GM18951 (cell line): ENCODE results near the gene PTAR1.
"Not testable (repeated sequence)": the region's sequence is repeated elsewhere in the genome, so short reads cannot be mapped to it uniquely, and the experiment has no call there.

ENCODE experiments used
- POLR2A ChIP-seq: IDR thresholded peaks from 4 replicates; pipeline ENCODE4 v1.6.1; 2011; ENCODE audit warnings: mild to moderate bottlenecking; ENCODE audit not compliant: insufficient read length, insufficient read depth; ENCODE audit errors: extremely low read depth
- in situ Hi-C: fragments of 300-500 bp; cut with MboI; formaldehyde crosslinking; loops from one replicate; pipeline ENCODE4 v1.12.0; 2022; ENCODE audit warnings: low sequenced_read_pairs, mixed read lengths, inconsistent platforms; ENCODE audit not compliant: unreplicated experiment

Gene PTAR1, protein sequence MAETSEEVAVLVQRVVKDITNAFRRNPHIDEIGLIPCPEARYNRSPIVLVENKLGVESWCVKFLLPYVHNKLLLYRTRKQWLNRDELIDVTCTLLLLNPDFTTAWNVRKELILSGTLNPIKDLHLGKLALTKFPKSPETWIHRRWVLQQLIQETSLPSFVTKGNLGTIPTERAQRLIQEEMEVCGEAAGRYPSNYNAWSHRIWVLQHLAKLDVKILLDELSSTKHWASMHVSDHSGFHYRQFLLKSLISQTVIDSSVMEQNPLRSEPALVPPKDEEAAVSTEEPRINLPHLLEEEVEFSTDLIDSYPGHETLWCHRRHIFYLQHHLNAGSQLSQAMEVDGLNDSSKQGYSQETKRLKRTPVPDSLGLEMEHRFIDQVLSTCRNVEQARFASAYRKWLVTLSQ

DNA sequence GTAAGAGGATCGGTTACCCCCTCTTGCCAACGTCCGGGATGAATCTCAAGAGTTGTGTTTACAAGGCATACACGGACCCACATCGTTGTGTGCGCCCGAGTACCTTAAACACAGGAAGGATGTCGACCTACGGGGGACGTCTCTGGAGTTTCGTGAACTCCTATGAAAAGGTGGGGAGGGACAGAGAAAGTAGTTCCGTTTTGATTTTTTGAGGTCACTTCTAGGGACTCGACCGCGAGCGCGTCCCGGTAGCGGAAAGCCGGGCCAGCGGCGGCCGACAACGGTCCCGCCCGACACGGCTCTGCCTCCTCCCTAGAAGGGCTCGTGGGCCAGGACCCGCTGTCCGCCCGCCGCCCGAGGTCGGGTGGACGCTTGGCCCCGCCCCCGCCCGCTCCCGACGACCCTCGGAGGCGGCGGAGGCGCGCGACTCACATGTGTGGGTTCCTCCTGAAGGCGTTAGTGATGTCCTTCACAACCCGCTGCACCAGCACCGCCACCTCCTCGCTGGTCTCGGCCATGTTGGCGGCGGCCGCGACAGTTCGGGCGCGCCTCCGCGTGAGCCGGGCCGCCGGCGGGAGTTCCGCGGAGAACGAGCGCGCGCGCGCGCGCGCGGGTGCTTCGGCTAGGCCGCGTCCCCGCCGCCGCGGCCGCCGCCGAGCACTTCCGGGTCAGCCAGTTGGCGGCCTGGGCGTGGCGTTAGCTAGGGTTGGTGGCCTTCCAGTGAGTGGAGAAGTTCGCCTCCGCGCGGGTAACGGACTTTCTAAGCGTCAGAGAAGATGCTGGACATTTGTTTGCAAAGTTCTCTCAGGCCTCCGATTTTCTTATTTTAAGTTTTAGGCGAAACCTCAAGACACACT is at the start of gene PTAR1:
TSS of gene PTAR1 (minus strand) at position 591 of the 857 bp plus-strand sequence. CDS start at position 518, 73 bp downstream.
- in situ Hi-C loops = no loop called here
- peak; percentile 96 for TF ChIP-seq POLR2A

DNA sequence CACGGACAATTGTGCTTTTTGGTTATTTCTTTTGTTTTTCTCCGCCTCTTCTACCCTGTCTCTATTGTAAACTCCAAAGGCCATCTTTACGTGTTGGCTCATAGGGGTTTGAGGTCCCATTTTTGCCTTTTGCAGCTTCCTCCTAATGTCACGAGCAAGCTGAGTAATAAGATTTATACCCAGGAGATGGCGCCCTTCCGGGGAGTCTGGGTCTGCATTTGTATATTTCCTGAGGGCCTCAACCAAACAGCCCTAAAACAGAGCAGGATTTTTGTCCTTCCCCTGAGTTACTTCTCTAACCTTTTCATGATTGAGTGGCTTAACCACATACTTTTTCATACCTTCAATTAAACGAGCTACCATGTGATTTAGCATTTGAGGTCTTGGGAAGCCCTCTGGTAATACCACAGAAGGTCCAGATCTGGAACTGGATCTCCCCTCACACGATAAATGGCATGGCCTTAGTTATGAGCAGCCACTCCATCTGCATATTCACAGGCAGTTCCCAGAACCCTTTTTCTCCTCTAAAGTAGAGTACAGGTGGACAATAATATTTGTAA is 49.6 kb upstream of the PTAR1 start:
- TF ChIP-seq POLR2A = no peak
- in situ Hi-C loops = no loop called here

DNA sequence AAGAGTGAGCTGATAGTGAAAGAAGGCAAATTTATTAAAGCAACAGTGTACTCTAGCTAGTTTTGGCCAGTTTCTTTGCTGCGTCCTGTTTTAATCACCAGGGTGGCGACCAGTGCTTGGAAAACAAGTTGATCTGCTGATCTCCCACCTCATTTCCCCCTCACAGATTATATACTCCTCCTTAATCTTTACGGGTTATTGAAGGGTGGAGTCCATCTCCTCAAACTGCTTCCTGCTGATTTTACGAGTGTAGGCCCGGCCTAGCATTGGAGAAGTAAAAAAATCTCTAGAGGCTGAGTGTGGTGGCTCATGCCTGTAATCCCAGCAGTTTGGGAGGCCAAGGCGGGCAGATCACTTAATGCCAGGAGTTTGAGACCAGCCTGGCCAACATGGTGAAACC is 46.8 kb upstream of the PTAR1 start:
- TF ChIP-seq POLR2A = no peak
- in situ Hi-C loops = no loop called here

DNA sequence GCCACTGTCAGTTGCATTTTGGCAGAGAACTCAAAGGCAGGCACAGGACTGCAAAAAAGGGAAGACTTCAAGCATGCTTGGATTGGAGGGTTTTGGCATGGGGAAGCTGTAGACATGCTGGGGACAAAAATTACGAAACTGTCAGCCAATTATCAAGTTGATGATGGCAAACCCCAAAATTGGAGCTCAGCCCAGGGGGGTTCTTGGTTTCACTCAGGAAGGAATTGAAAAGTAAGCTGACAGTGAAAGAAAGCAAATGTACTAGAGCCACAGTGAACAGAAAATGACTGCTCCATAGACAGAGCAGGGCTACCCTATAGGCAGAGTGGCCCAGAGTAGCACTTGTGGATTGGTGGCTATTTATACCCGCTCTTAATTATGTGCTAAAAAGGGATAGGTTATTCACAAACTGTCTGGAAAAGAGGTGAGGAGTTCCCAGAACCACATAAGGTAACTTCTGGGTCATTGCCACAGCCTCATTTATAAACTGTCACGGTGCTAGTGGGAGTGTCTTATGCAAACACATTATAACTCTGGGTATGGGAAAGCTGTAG is 46.2 kb upstream of the PTAR1 start:
- no peak for TF ChIP-seq POLR2A
- in situ Hi-C loops = no loop called here

DNA sequence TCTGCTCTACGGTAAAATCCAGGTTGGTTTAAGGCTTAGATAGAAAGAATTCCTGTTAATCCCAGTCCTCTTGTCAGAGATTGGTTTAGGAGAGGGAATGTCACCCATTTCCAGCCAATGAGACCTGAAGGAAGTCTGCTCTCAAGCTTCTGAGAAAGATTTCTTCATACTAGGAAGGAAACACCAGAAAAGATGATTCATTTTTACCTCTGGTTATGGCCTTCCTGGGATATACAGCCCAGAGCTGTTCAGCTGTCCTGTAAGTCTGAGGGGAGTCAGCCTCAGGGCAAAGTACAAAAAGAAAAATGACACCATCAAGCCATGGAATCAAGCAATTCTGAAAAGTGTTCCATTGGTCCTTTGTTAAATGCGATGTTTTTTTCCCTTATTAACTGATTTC is 42.2 kb upstream of the PTAR1 start:
- in situ Hi-C loops = no loop called here
- TF ChIP-seq POLR2A = no peak

DNA sequence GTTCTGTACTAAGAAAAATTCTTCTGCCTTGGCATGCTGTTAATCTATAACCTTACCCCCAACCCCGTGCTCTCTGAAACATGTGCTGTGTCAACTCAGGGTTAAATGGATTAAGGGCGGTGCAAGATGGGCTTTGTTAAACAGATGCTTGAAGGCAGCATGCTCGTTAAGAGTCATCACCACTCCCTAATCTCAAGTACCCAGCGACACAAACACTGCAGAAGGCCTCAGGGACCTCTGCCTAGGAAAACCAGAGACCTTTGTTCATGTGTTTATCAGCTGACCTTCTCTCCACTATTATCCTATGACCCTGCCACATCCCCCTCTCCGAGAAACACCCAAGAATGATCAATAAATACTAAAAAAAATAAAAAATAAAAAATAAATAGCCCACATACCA is 40.2 kb upstream of the PTAR1 start:
- in situ Hi-C loops = not testable (repeated sequence)

DNA sequence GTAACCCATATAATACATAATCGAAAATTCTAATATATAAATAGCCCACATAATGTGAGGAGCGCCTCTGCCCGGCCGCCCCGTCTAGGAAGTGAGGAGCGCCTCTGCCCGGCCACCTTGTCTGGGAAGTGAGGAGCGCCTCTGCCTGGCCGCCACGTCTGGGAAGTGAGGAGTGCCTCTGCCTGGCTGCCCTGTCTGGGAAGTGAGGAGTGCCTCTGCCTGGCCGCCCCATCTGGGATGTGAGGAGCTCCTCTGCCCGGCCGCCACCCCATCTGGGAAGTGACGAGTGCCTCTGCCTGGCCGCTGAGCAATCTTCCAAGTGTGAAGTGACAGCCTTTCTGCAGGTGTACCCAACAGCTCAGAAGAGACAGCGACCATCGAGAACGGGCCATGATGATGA is 39.7 kb upstream of the PTAR1 start:
- in situ Hi-C loops = not testable (repeated sequence)

DNA sequence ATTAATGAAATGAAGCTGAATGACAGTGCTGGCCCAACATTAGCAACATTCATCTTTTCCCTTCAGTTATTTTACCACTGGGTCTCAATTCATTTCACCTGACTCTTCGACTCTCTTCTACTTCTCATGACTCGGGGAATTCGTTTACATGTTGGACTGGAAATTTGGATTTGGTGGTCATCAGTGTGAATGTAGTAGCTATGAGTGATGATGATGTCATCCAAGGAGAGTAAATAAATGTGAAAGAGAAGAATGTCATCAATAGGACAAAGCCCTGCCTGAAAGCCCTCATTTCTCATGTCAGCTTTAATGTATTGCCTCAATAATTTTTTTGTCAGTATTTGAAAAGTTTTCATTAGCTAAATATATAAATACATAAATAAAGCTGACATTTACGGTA is 38.9 kb upstream of the PTAR1 start:
- TF ChIP-seq POLR2A = no peak
- in situ Hi-C loops = no loop called here

DNA sequence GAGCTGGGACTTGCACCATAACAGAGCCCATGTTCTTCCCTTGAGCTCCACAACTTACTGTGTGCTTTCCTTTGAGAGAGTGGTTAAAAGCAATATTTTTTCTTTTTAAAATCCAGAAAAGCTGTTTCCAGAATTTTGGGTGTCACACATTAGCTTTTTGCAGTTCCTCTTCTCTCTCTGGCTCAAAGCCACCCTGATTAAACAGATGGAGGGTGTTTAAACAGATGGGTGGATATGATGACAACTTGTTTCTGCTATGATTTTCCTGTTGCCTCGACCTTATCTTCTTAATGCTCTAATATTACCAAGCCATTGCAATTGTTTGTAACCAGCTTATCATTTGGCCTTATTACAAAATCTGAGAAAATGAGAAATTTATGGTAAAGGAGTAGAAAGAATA is 37.9 kb upstream of the PTAR1 start:
- TF ChIP-seq POLR2A = no peak

DNA sequence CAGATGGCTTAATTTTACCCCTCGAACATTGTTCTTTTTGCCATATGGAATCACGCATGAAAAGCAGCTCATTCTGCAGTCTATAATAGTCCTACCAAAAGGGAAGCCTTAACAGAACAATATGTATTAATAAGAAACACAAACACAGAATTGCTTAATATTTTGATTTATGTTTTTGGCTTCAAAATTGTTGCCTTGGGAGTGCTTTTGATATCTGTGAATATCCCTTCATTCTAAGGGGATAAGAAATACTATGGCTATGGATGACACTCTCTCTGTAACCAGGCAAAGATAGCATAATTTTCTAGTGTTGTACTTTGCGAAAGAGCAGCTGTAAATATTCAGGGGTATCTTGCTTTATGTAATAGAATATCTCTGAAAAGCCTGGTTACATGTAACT is 34.5 kb upstream of the PTAR1 start:
- TF ChIP-seq POLR2A = no peak
- in situ Hi-C loops = no loop called here

More for the DNA sequence above, 37.9 kb upstream of the PTAR1 start:
- in situ Hi-C loops = no loop called here

DNA sequence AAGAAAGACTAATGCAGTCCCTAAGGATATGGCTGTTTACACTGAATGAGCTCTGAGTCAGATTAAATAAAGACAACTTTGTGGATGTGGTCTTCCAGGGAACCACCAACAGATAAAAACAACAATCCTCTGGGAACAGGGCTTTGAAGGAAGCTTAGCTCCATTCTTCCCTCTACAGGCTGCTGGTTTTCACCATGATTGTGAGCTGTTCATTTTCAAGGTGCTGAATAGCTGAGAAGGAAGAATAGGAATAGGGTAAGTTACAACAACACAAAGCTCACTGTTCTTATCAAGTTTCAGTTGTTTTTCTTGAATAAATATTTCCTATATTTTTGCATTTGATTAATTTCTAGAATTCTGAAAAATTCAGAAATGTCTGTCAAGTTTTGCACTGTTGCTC is 25.9 kb upstream of the PTAR1 start:
- no peak for TF ChIP-seq POLR2A
- in situ Hi-C loops = no loop called here

DNA sequence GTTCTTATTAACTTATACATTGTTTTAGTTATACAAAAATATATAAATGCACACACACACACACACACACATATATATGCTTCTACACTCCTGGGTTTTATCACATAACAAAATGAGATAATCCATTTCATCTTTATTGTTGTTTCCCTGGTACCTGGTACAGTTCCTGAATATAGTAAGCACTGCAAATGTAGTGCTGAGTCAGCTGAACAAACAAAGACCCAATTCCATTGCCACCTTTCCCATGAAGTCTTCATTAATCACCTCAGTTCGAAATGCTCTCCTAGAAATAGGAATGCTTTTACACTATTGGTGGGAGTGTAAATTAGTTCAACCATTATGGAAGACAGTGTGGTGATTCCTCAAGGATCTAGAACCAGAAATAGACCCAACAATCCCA is 13.4 kb upstream of the PTAR1 start:
- no peak for TF ChIP-seq POLR2A
- in situ Hi-C loops = no loop called here

DNA sequence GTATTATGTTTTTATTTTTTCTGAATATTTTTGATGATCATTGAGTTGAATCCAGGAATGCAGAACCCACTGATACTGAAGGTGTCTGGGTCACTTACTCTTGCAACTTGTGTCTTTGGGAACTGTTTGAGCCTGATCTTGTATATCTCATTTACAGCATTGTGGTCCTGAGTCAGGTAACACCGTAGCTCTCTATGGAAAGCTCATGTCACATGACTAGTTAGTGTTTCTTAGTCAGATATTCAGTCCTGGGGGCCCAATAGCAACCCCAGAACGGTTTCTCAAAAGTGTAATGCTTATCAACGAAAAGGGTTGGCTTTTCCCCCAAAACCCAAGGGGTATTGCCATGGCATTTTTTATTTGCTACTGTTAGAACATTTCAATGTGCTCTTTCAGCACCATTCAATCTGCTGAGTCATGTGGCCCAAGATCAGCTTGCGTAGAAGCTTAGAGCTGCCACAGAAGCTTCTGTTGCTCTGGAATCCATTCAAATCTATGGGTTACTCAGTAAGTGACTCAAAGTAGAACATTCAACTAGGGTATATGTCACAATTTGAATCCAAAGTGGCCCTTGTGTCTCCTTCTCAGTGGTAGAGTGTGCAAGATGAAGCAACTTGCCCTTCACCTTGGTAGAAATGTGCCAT is 12.1 kb upstream of the PTAR1 start:
- in situ Hi-C loops = no loop called here
- TF ChIP-seq POLR2A = no peak
